GM15510 (cell line): Measurements from ENCODE around the gene OR2T33.

Experiments
- POLR2A ChIP-seq: IDR thresholded peaks from 3 replicates; pipeline ENCODE4 v1.6.1; 2011; ENCODE audit warnings: borderline replicate concordance; ENCODE audit not compliant: insufficient read length; ENCODE audit errors: extremely low read depth

The OR2T33 gene, protein sequence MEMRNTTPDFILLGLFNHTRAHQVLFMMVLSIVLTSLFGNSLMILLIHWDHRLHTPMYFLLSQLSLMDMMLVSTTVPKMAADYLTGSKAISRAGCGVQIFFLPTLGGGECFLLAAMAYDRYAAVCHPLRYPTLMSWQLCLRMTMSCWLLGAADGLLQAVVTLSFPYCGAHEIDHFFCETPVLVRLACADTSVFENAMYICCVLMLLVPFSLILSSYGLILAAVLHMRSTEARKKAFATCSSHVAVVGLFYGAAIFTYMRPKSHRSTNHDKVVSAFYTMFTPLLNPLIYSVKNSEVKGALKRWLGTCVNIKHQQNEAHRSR

GRCh38 chr1:248277876-248278275, at the start of gene OR2T33:
TSS of gene OR2T33 (minus strand) at chr1:248277976. CDS start at chr1:248273814, 4,162 bp downstream.
- no peak for TF ChIP-seq POLR2A

DNA sequence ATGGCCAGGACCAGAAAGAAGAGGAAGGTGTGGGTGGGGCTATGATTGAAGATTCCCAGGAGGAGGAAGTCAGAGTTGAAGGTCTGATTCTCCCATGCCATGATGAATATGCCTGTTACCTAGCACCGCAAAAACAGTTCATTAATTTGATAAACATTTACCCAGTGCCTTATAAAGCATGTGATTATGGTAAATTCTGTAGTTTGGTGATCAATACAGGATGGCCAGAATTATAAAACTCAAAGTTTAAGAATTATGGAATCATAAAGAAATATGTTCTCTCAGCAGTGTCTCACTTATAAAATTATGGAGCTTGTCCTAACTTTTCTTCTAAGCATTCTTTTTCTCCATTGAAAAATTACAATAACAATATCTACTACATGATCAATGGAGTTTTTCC, 46.7 kb upstream of the OR2T33 start, which contains the start of gene OR2M7:
Gene OR2M7 (minus strand): TSS at position 101 of the 400 bp plus-strand sequence. CDS start 0 bp downstream, at position 101.
- no peak for TF ChIP-seq POLR2A

DNA sequence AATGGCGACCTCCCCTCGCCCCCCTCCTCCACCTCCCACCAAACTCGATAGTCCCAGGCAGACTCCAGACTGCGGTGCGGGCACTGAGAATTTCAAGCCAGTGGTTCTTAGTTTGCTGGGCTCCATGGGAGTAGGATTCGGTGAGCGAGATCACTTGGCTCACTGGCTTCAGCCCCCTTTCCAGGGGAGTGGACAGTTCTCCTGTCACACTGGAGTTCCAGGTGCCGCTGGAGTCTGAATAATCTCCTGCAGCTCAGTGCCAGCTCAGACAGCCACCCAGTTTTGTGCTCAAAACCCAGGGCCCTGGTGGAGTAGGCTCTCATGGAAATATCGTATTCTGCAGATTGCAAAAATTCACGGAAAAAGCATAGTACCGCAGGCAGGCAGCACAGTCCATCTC, 39.0 kb upstream of the OR2T33 start:
- no peak for TF ChIP-seq POLR2A

GRCh38 chr1:248306103-248306502, 28.3 kb upstream of the OR2T33 start:
- TF ChIP-seq POLR2A = no peak

GRCh38 chr1:248303324-248303723, 25.5 kb upstream of the OR2T33 start, which contains the start of gene OR2T12:
TSS of gene OR2T12 (minus strand) at chr1:248303424. CDS start at chr1:248295578, 7,846 bp downstream.
- TF ChIP-seq POLR2A = no peak

GRCh38 chr1:248288391-248288790, 10.6 kb upstream of the OR2T33 start:
- no peak for TF ChIP-seq POLR2A

DNA sequence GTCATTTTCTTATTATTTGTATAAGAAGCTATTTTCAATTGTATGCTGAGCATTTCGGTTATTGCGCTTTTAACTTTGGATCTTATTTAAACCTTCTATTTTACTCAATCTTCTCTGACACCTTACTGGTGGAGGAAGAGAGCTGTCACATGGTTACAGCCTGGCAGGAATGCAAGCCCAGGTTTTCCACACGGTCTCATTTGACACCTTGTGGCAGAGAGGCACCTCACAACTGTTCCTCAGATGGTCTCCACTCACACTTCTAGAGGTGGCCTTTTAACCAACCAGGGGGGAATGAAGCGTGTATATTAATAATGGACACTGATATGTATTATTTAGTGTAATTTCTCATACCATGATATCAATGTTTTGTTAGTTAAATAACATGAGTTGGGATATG, 9.6 kb downstream of the OR2T33 start:
- no peak for TF ChIP-seq POLR2A

DNA sequence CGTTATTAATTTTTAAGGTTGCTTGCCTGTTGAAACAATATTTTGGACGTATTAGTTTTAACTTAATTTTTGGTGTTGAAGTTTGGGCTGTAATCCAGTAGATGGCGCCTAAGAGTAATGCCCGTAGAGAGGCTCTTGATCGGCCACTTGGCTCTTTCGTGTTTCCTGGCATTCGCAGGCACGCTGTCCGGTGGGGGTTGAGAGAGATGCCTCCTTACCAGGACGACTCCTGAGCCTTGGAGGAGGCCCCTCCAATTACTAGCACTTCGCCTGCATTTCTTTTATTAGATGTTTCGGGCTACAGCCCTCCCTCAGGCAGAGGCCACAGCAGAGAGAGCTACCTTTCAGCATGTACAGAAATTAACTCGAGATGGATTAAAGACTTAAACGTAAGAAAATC, 34.6 kb downstream of the OR2T33 start:
- TF ChIP-seq POLR2A = no peak

GRCh38 chr1:248239478-248239877, 38.3 kb downstream of the OR2T33 start:
- TF ChIP-seq POLR2A = no peak

- no peak for TF ChIP-seq POLR2A
Measured at GRCh38 chr1:248231117-248231516, 46.7 kb downstream of the OR2T33 start, which contains the start of gene OR2M4. TSS of gene OR2M4 (plus strand) at chr1:248231417. CDS start at chr1:248238929, 7,512 bp downstream.

GRCh38 chr1:248229360-248229908, 48.3 kb downstream of the OR2T33 start:
- no peak for TF ChIP-seq POLR2A

GRCh38 chr1:248225537-248225936, 52.2 kb downstream of the OR2T33 start:
- no peak for TF ChIP-seq POLR2A
